GM18909 (cell line): ENCODE data around the gene DCAF11.

Source experiments
- ATAC-seq: cut with Tn5 transposase; IDR thresholded peaks from one replicate; pipeline ENCODE4 v1.9.1; 2021; ENCODE audit warnings: mild to moderate bottlenecking; ENCODE audit not compliant: unreplicated experiment, poor library complexity

Gene DCAF11

DNA sequence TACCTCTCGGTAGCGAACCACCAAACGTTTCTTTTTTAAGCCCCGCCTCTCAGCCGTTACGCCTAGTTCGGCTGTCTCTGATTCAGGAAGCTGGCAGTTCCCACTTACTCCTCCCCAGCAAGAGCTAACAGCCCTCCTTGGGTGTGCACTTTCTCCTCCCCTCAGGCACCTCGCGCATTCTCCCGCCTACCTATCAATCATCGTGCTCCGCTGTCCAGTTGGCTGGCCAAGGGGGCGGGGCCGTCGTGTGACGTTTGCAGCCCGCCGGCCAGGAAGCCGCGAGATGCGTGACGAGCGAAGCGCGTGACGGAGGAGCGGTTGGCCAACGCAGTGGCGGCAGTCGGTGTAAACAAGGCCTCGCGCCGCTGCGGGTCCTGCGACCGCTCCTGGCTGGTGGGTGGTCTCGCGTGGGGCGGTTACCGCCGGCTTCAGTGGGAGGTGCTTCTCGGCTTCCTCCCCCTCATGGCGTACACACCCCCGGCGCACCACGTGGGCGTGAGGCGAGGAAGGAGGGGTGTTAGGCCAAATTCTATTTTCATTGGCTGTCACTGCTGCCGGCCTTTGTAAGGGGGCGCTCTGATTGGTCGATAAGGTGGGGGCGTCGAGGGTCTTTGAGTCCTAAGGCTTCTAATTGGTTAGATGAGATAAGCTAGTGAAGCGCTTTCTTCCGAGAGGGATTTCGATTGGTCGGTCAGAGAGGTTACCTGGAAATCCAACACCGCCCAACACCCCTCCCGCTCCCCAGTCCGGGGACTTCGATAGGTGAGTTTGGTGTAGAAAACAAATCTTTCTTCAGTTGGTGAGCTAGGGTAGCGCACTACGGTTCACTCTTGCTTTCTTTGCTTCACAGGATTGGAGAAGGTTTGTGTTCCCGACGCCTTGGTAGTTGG is at the start of gene DCAF11, which contains the start of gene NRL:
Gene DCAF11 (plus strand): TSS at position 246 of the 890 bp plus-strand sequence. CDS start 818 bp downstream, outside the sequence.
Gene NRL (minus strand): TSS at position 418 of the 890 bp plus-strand sequence. CDS start 32,101 bp downstream, outside the sequence.
- ATAC-seq, result peak; percentile 87

- ATAC-seq, result no peak
Measured at GRCh38 chr14:24064856-24065255, 49.7 kb upstream of the DCAF11 start.

GRCh38 chr14:24065408-24065807 is 49.2 kb upstream of the DCAF11 start:
- ATAC-seq, result no peak

DNA sequence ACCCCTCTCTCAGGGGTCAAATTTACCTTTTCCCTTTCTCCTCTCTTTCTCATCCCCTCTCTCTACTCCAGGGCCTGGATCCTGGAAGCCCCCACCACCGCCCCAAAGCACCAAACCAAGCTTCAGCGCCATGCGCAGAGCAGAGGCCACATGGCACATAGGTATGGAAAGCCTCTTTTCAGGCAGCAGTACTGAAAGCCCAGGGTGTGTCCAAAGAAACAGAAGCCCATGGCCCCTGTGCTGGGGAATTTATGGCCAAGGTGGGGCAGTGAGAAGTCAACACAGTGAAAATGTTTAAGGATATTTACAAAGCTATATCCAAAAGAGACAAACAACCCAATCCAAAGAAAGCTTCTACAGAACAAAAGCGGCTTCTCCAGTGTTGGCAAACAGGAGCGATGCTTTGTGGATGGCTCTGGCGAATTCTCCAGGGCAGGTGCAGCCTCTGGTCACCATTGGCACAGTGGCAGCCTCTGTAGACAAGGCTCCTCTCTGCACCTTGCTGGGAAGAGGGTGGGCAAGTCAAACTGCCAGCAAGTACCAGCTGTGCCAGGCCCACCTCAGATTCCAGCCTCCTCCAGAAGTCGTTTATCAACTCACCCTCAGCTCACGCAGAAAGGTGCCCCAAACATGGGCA is 48.0 kb upstream of the DCAF11 start:
- no peak for ATAC-seq

GRCh38 chr14:24067133-24068082 is 47.2 kb upstream of the DCAF11 start:
- ATAC-seq, result no peak

GRCh38 chr14:24068711-24069410 is 45.7 kb upstream of the DCAF11 start:
- no peak for ATAC-seq

- no peak for ATAC-seq
Measured at GRCh38 chr14:24069411-24069735, 45.2 kb upstream of the DCAF11 start.

DNA sequence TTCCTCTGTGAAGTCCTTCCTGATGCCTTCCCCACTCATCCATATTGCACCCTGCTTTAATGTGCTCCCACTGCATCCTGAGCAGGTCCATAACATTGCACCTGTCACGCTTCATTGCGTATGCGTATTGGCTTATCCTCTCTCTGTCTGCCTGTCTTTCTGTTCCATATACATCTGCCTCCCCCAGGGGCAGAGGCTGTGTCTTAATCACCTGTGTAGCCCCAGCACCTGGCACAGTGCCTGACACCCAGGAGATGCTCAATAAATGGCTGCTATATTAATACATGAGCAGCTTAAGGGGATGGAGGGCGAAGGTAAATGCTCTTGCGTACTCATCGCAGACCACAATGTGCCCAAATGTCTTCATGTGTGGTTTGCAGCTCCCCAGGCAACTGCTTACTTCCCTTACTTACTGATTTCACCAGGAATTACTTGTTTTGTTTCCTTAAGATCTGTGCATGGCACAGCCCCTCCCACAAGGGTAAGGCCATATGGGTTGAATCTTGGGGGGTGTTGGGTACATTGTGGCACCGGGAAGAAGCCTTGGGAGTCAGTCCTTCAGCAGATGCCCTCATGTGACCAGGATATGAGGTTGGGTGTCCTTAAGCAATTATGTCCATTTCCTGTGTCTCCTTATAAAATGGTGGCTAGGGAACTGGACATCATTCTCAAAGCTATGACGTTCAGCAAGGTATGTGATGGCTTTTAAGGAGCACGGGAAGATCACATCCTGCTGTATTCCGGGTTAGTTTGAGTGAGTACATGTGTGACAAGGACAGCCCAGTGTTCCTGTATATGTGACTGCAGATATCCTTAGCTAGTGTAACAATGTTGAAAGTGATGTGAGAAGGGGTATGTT is 44.1 kb upstream of the DCAF11 start:
- no peak for ATAC-seq

GRCh38 chr14:24071144-24071697 is 43.4 kb upstream of the DCAF11 start, which contains the start of gene CPNE6:
TSS of gene CPNE6 (plus strand) at chr14:24071562. CDS start at chr14:24072937, 1,375 bp downstream.
- ATAC-seq, result no peak

DNA sequence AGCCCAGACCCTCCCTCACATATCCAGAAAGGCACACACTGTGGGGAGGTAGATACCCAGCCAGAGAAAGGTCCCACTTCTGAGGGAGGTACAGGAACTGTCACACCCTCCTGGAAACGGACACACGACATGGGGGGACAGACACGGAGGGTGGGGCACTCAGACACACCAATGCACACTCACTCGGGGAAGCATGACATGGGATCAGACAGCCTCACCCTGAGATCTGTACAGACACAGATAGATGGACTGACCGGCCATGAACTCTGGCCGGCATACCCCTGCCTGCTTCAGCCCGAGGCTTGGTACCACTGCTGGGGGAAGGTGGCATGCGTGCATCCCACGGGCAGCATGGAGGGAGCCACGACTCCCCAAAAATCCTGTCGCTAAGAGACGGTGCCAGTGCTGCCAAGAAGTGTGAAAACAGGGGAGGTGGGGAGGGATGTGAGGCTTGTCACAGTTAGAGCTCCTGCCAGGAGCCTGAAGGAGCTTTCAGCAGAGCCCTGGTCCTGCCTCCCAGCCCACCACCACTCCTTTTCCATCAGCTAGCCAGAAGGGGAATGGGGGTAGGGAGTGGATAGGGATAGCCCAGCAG is 42.6 kb upstream of the DCAF11 start:
- ATAC-seq, result no peak

DNA sequence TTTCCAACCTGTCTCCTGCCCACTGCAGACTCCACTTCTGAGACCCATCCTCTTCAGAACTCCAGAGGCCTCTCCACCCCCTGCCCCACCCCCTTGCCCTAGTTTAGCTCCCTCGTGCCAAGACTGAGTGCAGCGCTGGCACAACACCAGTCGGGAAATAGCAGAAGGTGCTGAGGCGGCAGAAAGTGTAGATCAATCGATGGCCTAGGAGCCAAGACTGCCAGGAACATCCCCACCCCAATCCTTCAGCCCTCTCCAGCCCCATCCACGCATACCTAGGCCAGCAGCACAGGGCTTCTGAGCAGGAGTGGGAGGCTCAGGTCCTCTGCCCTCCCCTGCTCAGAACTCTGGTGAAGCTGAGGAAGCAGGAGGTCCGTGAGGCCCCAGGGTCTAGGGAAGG is 42.1 kb upstream of the DCAF11 start:
- no peak for ATAC-seq

GRCh38 chr14:24072881-24073877 is 41.4 kb upstream of the DCAF11 start:
- no peak for ATAC-seq

DNA sequence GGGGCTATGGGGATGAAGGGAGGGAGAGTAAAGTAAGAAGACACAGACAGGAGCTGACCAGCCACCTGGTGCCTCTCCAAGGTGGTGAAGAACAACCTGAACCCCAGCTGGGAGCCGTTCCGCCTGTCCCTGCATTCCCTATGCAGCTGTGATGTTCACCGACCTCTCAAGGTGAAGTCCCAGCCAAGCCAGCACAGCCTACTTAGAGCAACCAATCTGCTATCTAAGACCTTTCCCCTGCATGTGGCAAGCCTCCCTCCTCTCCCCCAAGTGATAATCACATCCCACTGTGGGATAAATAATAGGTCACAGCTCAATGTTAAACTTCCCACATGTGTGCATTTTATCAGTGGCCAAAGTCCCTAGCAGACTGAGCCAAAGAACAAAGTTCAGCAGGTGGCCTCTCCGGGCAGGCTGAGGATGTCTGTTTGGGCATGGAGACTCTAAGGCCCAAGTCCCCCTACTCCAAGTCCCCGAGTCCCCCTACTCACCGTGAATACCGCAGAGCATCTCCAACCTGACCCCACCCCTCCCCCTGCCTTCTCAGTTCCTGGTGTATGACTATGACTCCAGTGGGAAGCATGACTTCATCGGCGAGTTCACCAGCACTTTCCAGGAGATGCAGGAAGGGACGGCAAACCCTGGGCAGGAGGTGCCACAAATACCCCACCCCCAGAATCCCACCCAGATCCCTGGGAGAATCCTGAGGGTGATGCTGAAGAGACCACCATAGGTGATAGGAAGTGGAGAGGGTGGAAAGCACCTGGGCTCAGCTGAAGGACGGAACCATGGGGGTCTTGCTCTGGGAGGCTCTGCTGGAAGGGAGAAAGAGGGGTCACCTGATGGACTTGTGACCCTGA is 39.7 kb upstream of the DCAF11 start:
- no peak for ATAC-seq

DNA sequence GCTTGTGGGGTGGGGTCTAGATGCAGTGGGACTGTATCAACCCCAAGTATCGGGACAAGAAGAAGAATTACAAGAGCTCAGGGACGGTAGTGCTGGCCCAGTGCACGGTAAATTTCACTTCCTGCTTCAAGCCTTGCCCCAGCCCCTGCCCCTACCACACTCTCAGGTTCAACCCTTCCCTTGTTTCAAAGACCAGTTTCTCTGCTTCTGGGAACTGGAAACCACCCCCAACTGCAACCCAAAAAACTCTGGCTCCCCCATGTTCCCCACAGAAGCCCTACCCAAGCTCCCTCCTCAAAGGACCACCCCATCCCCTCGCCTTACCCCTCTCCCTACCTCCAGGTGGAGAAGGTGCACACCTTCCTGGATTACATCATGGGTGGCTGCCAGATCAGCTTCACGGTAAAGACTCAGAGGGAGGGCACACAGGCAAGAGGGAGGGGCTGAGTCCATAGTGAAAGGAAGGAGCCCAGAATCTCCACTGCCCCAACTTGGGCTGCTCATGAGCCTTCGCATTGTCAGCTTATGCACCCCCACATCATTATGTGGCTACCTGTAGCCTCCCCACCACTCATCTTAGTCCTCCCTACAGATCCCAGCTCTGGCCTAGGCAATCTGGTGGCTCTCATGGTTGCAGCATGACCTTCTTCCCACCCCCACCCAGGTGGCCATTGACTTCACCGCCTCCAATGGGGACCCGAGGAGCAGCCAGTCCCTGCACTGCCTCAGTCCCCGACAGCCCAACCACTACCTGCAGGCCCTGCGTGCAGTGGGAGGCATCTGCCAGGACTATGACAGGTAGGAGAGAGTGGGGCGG is 38.9 kb upstream of the DCAF11 start:
- no peak for ATAC-seq

DNA sequence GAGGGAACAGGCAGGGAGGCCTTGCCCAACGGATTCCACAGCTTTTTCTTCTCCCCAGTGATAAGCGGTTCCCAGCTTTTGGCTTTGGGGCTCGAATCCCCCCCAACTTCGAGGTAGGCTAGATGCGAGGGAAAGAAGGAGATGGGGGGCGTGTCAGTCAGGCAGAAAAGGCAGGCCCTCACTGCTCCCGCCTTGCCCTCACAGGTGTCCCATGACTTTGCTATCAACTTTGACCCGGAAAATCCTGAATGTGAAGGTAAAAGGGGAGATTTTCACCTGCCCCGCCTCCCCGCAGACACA is 38.3 kb upstream of the DCAF11 start:
- ATAC-seq, result no peak

DNA sequence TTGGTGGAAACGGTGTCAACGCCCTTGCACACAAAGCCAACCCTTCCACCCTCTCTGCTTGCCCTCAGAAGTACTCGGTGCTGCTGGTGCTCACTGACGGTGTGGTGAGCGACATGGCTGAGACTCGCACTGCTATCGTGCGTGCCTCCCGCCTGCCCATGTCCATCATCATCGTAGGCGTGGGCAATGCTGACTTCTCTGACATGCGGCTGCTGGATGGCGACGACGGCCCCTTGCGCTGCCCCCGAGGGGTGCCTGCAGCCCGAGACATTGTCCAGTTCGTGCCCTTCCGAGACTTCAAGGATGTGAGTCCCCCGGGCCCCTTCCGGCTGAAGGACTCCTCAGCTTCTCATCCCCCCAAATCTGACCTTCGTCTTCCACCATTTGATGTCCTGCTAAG is 37.5 kb upstream of the DCAF11 start:
- no peak for ATAC-seq
